Fibroblast of pulmonary artery (primary cell): ENCODE measurements around the gene SYF2.

ENCODE experiments used
- DNase-seq: peaks from one replicate; pipeline ENCODE4 v3.0.0-alpha.2; 2010; ENCODE audit warnings: low read depth
- H3K4me3 ChIP-seq: replicated peaks from 2 replicates; pipeline ENCODE4 v1.5.1; 2011; ENCODE audit warnings: low read depth, mild to moderate bottlenecking, control low read depth, low read length, moderate library complexity
- CTCF ChIP-seq: IDR thresholded peaks from 2 replicates; pipeline ENCODE4 v1.5.1; 2011; ENCODE audit warnings: mild to moderate bottlenecking, control low read depth, low read length, inconsistent platforms; ENCODE audit errors: missing control alignments

SYF2 gene

GRCh38 chr1:25174363-25174729, 58.0 kb downstream of the SYF2 start:
- DNase-seq, result no peak
- no peak for TF ChIP-seq CTCF
- no peak overlapping the region for H3K4me3 ChIP-seq

GRCh38 chr1:25173809-25174340, 58.4 kb downstream of the SYF2 start:
- DNase-seq, result no peak
- H3K4me3 ChIP-seq, result no peak overlapping the region
- no peak for TF ChIP-seq CTCF
